Parathyroid adenoma (tissue), 2 donors: Measurements from ENCODE around the gene BRINP2.

Experiments used
- H2AFZ ChIP-seq: fragments of 300-600 bp; sonication (generic); one replicate; pipeline ENCODE4 v1.7.0; 2017; ENCODE audit warnings: antibody characterized with exemption, mild to moderate bottlenecking
- H3K27ac ChIP-seq: fragments of 300-600 bp; sonication (generic); one replicate; pipeline ENCODE4 v1.7.0; 2017
- H3K27me3 ChIP-seq: fragments of 300-600 bp; sonication (generic); one replicate; pipeline ENCODE4 v1.7.0; 2017; ENCODE audit warnings: low read length; ENCODE audit not compliant: control insufficient read depth, insufficient read depth
- H3K36me3 ChIP-seq: fragments of 300-600 bp; sonication (generic); one replicate; pipeline ENCODE4 v1.7.0; 2017; ENCODE audit warnings: low read length; ENCODE audit not compliant: control insufficient read depth, insufficient read depth
- H3K4me1 ChIP-seq: fragments of 300-600 bp; sonication (generic); one replicate; pipeline ENCODE4 v1.7.0; 2017; ENCODE audit warnings: control low read depth
- H3K4me2 ChIP-seq: fragments of 300-600 bp; sonication (generic); one replicate; pipeline ENCODE4 v1.7.0; 2017; ENCODE audit warnings: low read length
- H3K4me3 ChIP-seq: fragments of 300-600 bp; sonication (generic); one replicate; pipeline ENCODE4 v1.7.0; 2017; ENCODE audit warnings: low read depth, low read length
- H3K79me2 ChIP-seq: fragments of 300-600 bp; sonication (generic); one replicate; pipeline ENCODE4 v1.7.0; 2017; ENCODE audit warnings: control low read depth
- H3K9ac ChIP-seq: fragments of 300-600 bp; sonication (generic); one replicate; pipeline ENCODE4 v1.7.0; 2017; ENCODE audit warnings: mild to moderate bottlenecking
- H3K9me3 ChIP-seq: fragments of 300-600 bp; sonication (generic); one replicate; pipeline ENCODE4 v1.7.0; 2017; ENCODE audit warnings: low read length; ENCODE audit not compliant: control insufficient read depth
- TF ChIP-seq, protein P1 (sequence below): fragments of 300-600 bp; sonication (generic); IDR thresholded peaks from one replicate; pipeline ENCODE4 v1.7.0; 2017; ENCODE audit warnings: antibody characterized with exemption, mild to moderate bottlenecking
- donor health status: primary hyperparathyroidism.

BRINP2 gene

DNA sequence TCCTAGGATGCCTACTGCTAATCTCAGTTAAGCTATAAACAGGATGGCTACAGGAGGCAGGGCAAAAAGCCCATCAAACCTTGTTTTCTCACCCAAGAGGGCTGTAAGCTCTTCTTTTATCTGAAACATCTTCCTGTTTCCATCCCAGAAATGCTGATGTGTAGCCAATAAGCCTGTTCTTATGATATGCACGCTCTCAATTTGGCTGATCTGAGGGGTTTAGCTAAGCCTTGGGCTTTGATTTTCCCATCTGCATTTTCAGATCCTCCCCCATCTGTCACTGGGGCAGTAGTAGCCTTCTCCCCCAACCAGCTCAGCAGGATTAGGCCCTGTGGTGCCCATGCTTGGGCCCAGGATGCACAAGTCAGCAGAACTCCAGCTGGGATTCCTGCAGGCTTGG lies 105.0 kb downstream of the BRINP2 start:
- no peaks in the 10 kb centered on the region for H3K36me3 ChIP-seq
- TF ChIP-seq, protein P1, sequence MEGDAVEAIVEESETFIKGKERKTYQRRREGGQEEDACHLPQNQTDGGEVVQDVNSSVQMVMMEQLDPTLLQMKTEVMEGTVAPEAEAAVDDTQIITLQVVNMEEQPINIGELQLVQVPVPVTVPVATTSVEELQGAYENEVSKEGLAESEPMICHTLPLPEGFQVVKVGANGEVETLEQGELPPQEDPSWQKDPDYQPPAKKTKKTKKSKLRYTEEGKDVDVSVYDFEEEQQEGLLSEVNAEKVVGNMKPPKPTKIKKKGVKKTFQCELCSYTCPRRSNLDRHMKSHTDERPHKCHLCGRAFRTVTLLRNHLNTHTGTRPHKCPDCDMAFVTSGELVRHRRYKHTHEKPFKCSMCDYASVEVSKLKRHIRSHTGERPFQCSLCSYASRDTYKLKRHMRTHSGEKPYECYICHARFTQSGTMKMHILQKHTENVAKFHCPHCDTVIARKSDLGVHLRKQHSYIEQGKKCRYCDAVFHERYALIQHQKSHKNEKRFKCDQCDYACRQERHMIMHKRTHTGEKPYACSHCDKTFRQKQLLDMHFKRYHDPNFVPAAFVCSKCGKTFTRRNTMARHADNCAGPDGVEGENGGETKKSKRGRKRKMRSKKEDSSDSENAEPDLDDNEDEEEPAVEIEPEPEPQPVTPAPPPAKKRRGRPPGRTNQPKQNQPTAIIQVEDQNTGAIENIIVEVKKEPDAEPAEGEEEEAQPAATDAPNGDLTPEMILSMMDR = no peak
- no peak overlapping the region for H3K27ac ChIP-seq

DNA sequence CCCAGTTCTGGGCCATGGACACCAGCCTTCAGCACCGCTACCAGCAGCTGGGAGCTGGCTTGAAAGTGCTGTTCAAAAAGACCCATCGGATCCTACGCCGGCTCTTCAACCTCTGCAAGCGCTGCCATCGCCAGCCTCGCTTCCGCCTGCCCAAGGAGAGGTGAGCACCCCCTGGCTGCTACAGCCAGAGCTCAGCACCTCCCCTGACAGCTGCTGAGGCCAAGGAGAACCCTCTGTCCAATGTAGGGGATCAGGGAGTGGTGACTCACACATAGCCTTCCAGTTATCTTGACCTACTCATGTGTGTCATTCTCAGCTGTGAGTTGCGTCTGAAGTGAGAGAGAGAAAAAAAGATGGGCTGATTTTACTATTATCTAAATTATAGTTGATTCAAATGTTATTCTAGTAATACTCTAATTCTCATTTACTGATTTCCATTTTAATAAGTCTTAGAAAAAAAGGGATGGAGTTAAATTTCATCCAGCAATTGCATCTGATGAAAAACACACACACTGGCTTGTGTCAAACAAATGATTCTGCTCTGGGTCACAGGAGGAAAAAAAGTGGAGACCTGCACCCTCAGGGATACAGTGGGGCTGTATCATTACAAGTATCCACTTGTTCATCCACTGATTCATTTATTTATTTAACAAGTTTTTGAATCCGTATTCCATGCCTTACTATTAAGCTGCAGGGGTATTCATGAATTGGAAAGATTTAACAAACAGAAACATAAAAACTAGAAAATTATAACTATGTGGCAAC lies 108.0 kb downstream of the BRINP2 start:
- peaks cover 2% of the 10 kb centered on the region for H3K4me1 ChIP-seq
- no peak overlapping the region for H3K4me3 ChIP-seq
- no peak overlapping the region for H3K4me2 ChIP-seq
- no peaks in the 10 kb centered on the region for H3K27me3 ChIP-seq
- H3K9ac ChIP-seq = no peak overlapping the region
- no peaks in the 10 kb centered on the region for H3K9me3 ChIP-seq
- no peak overlapping the region for H2AFZ ChIP-seq
- TF ChIP-seq, protein P1 = no peak
- H3K36me3 ChIP-seq = no peaks in the 10 kb centered on the region
- H3K79me2 ChIP-seq = no peaks in the 10 kb centered on the region
- H3K27ac ChIP-seq = no peak overlapping the region

More for the DNA sequence above, 105.0 kb downstream of the BRINP2 start:
- Histone ChIP-seq H3K27me3 (no peaks in the 10 kb centered on the region), H3K4me1 (peaks cover 2% of the 10 kb centered on the region), H3K79me2 (no peaks in the 10 kb centered on the region), H3K4me2 (no peak overlapping the region), H3K9ac (no peak overlapping the region), H3K4me3 (no peak overlapping the region), H2AFZ (no peak overlapping the region), H3K9me3 (no peaks in the 10 kb centered on the region)

DNA sequence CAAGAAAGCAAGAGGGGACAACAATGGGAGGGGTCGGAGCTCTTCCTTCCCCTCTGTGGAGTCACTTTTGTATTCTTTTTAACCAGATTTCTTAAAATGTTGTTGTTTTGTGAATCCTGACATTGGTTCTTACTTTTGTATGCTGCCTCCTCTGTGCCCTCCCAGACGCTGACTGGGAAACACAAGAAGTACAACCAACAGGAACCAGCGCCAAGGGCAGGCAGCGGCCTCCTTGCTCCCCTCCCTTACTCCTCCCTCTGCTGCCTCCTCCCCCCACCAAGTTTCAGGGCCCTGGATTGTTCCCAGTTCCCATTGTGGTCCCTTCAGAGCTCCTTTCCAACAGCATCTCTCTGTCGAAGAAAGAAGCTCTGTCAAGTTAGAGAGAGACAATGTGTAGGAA lies 111.1 kb downstream of the BRINP2 start:
- H3K4me3 ChIP-seq = no peak overlapping the region
- H3K27ac ChIP-seq = no peak overlapping the region
- H3K4me1 ChIP-seq = no peaks in the 10 kb centered on the region
- TF ChIP-seq, protein P1 = no peak
- no peak overlapping the region for H3K4me2 ChIP-seq
- no peaks in the 10 kb centered on the region for H3K79me2 ChIP-seq
- H3K27me3 ChIP-seq = no peaks in the 10 kb centered on the region
- H3K9ac ChIP-seq = no peak overlapping the region
- H3K36me3 ChIP-seq = no peaks in the 10 kb centered on the region
- no peaks in the 10 kb centered on the region for H3K9me3 ChIP-seq
- H2AFZ ChIP-seq = no peak overlapping the region

DNA sequence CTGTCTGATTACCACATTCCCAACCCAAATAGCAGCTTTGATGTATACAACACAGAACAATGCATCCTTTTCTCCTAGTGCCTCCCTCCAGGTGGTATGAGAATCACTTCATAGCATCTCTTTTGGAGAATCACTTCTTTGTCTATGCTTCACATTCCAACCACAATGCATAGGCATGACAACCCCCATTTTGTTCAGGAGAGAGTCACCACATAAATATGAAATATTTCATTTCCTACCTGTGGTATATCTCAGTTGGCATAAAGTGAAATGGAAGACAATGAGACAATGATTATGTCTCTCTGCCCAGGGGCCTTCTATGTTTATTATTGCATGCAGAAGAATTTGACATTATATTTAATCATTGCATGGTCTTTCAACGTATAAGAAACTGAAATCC lies 112.2 kb downstream of the BRINP2 start:
- TF ChIP-seq, protein P1 = no peak
- Histone ChIP-seq H3K27me3 (no peaks in the 10 kb centered on the region), H3K27ac (no peak overlapping the region), H3K4me3 (no peak overlapping the region), H3K4me2 (no peak overlapping the region), H3K79me2 (no peaks in the 10 kb centered on the region), H3K9me3 (no peaks in the 10 kb centered on the region), H2AFZ (no peak overlapping the region), H3K4me1 (no peaks in the 10 kb centered on the region), H3K9ac (no peak overlapping the region), H3K36me3 (no peaks in the 10 kb centered on the region)

DNA sequence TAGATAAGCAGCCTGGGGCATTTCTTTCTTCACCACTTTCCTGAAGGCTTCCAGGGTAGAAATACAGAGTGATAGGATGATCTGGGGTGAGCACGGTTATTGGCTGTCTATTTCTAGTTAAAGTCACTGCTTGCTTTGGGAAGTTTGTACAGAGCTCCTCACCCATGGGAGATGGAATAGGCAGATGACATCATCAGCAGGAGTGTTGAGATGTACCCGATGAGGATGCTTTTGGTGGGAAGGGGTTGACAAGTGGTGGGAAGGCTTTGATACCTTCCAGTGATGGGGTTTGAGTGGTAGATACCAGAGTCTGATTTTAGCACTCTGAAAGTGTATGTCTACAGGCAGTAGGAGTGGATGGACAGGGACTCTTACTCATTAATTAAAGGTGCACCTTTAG lies 112.6 kb downstream of the BRINP2 start:
- H3K27me3 ChIP-seq = no peaks in the 10 kb centered on the region
- H3K79me2 ChIP-seq = no peaks in the 10 kb centered on the region
- H3K36me3 ChIP-seq = no peaks in the 10 kb centered on the region
- H3K9ac ChIP-seq = no peak overlapping the region
- no peak overlapping the region for H3K4me2 ChIP-seq
- no peak overlapping the region for H3K4me3 ChIP-seq
- TF ChIP-seq, protein P1 = no peak
- no peaks in the 10 kb centered on the region for H3K9me3 ChIP-seq
- H2AFZ ChIP-seq = no peak overlapping the region
- H3K27ac ChIP-seq = no peak overlapping the region
- no peaks in the 10 kb centered on the region for H3K4me1 ChIP-seq
